SK-N-MC (cell line): ENCODE data around the gene C22orf39.
A peak's percentile ranks its signal among the peaks of the same experiment; 100 is the strongest.
"Not testable (repeated sequence)": the region's sequence is repeated elsewhere in the genome, so short reads cannot be mapped to it uniquely, and the experiment has no call there.

Experiments used
- DNase-seq: peaks from one replicate; pipeline ENCODE4 v3.0.0-alpha.2; 2011; ENCODE audit warnings: low read depth, low spot score
- H3K27ac ChIP-seq: fragments of 200-600 bp; sonication (generic); 2 replicates; pipeline ENCODE4 v1.5.1; 2016; ENCODE audit warnings: mixed run types
- H3K36me3 ChIP-seq: fragments of 200-600 bp; sonication (generic); 2 replicates; pipeline ENCODE4 v1.6.1; 2017; ENCODE audit warnings: antibody characterized with exemption, low read length, mixed read lengths; ENCODE audit not compliant: insufficient read depth
- H3K4me3 ChIP-seq: fragments of 200-600 bp; sonication (generic); 2 replicates; pipeline ENCODE4 v1.5.1; 2016
- H3K9ac ChIP-seq: fragments of 200-600 bp; sonication (generic); 2 replicates; pipeline ENCODE4 v1.8.0; 2017; ENCODE audit warnings: mixed run types, mixed read lengths; ENCODE audit not compliant: insufficient read length
- H3K9me3 ChIP-seq: fragments of 200-600 bp; sonication (generic); 2 replicates; pipeline ENCODE4 v1.6.1; 2017; ENCODE audit warnings: low read depth, mild to moderate bottlenecking, antibody characterized with exemption, low read length, moderate library complexity, mixed read lengths
- EZH2 ChIP-seq: fragments of 200-600 bp; sonication (generic); IDR thresholded peaks from one replicate; pipeline ENCODE4 v1.6.1; 2017; ENCODE audit warnings: antibody characterized with exemption
- FOXP2 ChIP-seq: optimal IDR thresholded peaks from 2 replicates; pipeline ENCODE3; 2011; ENCODE audit warnings: mild to moderate bottlenecking, moderate library complexity; ENCODE audit not compliant: insufficient read depth; ENCODE audit errors: extremely low read length, control extremely low read depth
- POLR2AphosphoS5 ChIP-seq: IDR thresholded peaks from 2 replicates; pipeline ENCODE4 v1.6.1; 2012; ENCODE audit warnings: mild to moderate bottlenecking, low read depth, low read length, borderline replicate concordance

C22orf39 gene

DNA sequence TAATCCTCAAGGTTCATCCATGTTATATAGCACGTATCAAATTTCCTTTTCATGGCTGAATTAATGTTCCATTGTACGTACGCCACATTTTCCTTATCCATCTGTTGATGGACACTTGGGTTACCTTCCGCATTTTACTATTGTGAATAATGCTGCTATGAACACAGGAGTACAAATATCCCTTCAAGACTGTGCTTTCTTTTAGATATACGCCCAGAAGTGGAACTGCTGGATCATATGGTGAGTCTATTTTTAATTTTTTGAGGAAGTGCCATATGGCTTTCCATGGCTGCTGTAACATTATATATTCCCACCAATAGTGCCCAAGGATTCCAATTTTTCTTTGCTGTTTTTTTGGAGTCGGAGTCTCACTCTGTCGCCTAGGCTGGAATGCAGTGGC is 9.2 kb downstream of the C22orf39 start:
- no peak for DNase-seq
- Histone ChIP-seq H3K4me3 (no peak overlapping the region), H3K9me3 (no peaks in the 10 kb centered on the region), H3K36me3 (peaks cover 11% of the 10 kb centered on the region; the same call in 1 of the 2 replicates), H3K9ac (no peak overlapping the region), H3K27ac (no peak overlapping the region)
- TF ChIP-seq EZH2 (no peak), FOXP2 (no peak), POLR2AphosphoS5 (no peak)

DNA sequence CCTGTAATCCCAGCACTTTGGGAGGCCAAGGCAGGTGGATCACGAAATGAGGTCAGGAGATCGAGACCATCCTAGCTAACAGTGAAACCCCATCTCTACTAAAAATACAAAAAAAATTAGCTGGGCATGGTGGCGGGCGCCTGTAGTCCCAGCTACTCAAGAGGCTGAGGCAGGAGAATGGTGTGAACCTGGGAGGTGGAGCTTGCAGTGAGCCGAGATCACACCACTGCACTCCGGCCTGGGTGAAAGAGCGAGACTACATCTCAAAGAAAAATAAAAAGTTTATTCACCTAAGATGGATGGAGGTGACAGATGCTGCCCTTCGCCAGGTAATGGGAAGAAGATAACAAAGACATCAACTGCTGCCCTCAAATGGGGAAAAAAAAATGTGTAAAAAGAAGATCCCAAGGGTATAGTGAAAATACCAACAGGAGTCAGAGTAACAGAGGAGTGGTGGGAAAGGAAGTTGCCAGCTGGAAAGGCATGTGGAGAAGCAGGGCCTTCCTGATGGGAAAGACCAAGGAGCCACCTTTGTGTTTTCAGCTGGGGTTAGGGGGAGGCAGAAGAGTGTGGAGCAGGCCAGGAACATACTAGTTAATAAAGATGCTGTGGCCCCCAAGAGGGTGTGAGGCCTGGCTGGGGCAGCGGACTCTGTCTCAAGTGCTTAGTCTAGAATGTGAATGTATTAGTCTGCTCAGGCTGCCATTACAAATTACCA is 10.9 kb downstream of the C22orf39 start:
- H3K9me3 ChIP-seq, DNase-seq, H3K4me3 ChIP-seq, H3K27ac ChIP-seq, H3K36me3 ChIP-seq, H3K9ac ChIP-seq: not testable (repeated sequence)

DNA sequence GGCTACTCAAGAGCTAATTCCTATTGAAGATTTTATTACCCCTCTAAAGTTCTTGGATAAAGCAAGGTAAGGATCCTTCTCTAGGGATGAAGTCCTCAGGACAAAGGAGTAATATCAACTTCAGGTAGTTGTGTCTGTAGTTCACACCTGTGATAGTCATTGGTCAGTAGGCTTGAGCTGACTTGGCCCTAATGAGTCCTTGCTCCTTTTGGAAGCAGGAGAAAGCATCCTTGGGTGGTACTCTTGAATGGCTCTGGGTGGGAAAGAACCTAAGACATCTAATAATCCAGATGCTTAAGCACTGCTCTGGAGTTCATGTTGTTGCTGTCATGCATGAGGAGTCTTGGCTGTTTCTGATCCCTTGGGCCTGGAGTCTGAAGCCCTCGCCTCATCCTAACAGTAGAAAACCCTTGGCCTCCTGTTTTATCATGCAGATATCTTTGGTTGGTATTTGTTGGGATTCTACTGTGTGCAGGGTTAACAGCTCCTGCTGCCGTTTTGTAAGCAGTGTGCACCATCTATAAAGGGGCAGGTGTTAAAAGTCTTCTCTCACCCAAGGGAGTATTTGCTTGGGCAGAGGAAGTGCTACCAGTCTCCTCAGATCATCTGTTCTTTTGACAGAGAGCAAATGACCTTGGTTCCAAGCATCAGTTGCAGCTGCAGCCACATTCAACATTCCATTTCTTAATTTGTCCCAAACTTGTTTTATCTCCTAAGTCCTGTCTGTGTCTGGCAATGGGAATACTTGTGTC is 12.5 kb downstream of the C22orf39 start:
- DNase-seq, result no peak
- Histone ChIP-seq H3K4me3 (no peak overlapping the region), H3K27ac (no peak overlapping the region), H3K9ac (no peak overlapping the region), H3K36me3 (peaks cover 6% of the 10 kb centered on the region; the same call in 1 of the 2 replicates), H3K9me3 (no peaks in the 10 kb centered on the region)
- no peak for TF ChIP-seq POLR2AphosphoS5
- TF ChIP-seq EZH2, result no peak
- no peak for TF ChIP-seq FOXP2

DNA sequence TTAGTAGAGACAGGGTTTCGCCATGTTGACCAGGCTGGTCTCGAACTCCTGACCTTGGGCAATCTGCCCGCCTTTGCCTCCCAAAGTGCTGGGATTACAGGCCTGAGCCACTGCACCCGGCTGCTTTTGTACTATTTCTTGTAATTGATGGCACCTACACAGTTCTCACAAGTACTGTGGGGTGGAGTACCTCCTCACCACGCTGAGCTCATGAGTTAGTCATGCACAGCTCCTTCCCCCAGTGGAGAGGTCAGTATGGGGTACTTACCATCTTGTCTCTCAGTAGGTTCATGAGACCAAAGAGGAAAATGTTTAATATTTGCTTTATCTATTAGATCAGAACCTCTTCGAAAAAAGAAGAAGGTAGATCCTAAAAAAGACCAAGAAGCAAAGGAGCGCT is 13.1 kb downstream of the C22orf39 start:
- TF ChIP-seq FOXP2 (no peak), EZH2 (no peak), POLR2AphosphoS5 (no peak)
- no peak overlapping the region for H3K9ac ChIP-seq
- peaks cover 6% of the 10 kb centered on the region; the same call in 1 of the 2 replicates for H3K36me3 ChIP-seq
- DNase-seq, result no peak
- no peak overlapping the region for H3K4me3 ChIP-seq
- no peaks in the 10 kb centered on the region for H3K9me3 ChIP-seq
- H3K27ac ChIP-seq, result no peak overlapping the region

DNA sequence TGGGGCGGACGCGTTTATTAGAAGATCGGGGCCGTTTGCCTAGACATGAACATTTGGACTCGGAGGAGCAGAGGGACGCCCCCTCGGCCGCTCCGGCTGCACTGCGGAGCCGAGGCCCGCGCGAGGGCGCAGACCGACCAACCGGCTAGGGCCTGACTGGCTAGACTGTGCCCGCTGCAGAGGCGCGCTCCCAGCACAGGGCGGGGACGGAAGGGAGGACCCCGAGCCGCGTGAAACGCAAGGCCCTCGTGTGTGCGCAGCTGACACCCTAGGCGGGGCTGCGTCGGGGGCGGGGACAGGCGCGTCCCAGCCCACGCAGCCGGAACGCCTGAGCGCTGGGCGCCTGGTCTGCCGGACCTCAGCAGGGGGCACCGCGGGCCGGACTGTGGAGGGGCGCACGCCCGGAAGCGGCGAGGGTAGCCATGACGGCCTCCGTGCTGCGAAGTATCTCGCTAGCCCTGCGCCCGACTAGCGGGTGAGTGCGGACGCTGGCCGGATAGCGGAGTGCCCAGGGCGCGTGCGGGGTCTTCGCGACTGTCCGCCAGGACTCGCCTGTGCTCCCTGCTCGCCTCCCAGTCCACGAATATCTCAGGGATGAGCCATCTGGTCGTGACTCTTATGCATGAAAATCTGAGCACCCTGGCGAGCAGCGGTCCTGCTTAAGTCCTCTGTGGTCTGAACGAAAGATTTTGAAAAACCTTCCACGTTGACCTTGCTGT is 15.2 kb downstream of the C22orf39 start, which contains the start of gene MRPL40:
Gene MRPL40, plus strand, starts transcription at position 413 of the 719 bp plus-strand sequence. Its CDS starts 10 bp downstream, at position 423.
- no peak for DNase-seq
- TF ChIP-seq EZH2, result no peak
- peak; percentile 98 for TF ChIP-seq POLR2AphosphoS5
- TF ChIP-seq FOXP2, result peak; percentile 91
- Histone ChIP-seq H3K27ac (peak within 1 kb of the TSS; percentile 74), H3K4me3 (peak within 1 kb of the TSS; percentile 80), H3K9me3 (no peaks in the 10 kb centered on the region), H3K9ac (peak within 1 kb of the TSS; percentile 86), H3K36me3 (peaks cover 6% of the 10 kb centered on the region; the same call in 1 of the 2 replicates)

DNA sequence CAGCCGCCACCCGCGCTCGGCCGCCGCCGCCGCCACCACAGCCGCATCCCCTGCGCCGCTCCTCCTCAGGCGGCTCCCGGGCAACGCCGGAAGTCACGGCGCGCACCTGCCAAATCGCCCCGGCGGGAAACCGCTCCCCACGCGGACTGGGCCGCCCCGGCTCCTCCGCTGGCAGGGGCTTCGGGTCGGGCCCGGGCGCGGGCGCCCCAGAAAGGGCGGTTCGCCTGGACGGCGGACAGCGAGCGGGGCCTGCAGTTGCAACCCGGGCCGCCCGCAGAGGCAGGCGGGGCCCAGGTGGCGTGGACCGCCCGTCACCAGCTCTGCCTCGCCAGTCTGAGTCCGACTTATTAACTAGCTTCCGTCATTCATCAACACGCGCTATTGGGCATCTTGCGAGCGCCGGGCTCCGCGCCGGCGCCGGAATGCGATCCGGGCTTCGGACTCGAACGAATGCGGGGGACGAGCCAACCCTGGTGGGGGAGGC is 15.8 kb downstream of the C22orf39 start, which contains the start of gene HIRA:
Gene HIRA, minus strand, starts transcription at position 85 of the 484 bp plus-strand sequence. CDS start 257 bp downstream, outside the sequence.
- Histone ChIP-seq H3K27ac (peak within 1 kb of the TSS; percentile 74), H3K4me3 (peak within 1 kb of the TSS; percentile 80), H3K36me3 (peaks cover 6% of the 10 kb centered on the region; the same call in 1 of the 2 replicates), H3K9ac (peak within 1 kb of the TSS; percentile 86), H3K9me3 (no peaks in the 10 kb centered on the region)
- DNase-seq, result no peak
- TF ChIP-seq EZH2 (no peak), POLR2AphosphoS5 (no peak), FOXP2 (no peak)

DNA sequence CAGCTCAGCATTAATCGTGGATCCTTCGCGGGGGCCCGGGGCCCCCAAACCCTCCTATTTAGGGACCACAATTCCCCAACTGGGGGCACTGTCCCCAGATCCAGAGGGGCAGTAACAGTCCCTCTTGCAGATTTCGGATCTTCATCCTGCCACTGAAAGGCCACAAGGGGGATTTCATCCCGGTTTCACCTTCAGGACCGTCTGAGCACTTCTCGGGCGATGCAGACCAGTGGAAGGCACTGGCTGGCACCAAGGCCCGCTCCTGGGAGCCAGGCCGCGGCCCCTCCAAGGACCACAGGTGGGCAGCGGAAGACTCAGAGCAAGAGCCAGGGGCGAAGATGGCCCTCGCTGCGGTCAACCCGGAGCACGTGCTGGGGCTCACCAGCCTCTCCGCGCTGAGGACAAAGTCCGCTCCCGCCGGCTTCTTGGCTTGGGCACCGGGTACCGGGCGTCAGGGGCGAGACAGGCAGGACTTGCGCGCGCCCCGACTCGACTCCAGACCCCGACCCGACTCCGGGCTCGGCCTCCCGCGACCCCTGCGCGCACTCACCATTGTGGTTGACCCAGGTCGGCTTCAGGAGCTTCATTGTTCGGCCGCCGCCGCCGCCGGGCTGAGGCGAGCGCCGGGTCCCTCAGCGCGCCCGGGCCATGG is 16.5 kb downstream of the C22orf39 start:
- DNase-seq, result no peak
- no peak overlapping the region for H3K27ac ChIP-seq
- H3K36me3 ChIP-seq, result peaks cover 6% of the 10 kb centered on the region; the same call in 1 of the 2 replicates
- H3K4me3 ChIP-seq, result peak overlapping the region; percentile 78
- peak overlapping the region; percentile 73 for H3K9ac ChIP-seq
- H3K9me3 ChIP-seq, result no peaks in the 10 kb centered on the region
- no peak for TF ChIP-seq EZH2
- TF ChIP-seq POLR2AphosphoS5, result no peak
- TF ChIP-seq FOXP2, result no peak
